GM19395 (cell line): ENCODE results near the gene SHPK.

Experiments
- ATAC-seq: cut with Tn5 transposase; IDR thresholded peaks from one replicate; pipeline ENCODE4 v1.9.1; 2021; ENCODE audit warnings: mild to moderate bottlenecking, moderate library complexity; ENCODE audit not compliant: unreplicated experiment

Gene SHPK

DNA sequence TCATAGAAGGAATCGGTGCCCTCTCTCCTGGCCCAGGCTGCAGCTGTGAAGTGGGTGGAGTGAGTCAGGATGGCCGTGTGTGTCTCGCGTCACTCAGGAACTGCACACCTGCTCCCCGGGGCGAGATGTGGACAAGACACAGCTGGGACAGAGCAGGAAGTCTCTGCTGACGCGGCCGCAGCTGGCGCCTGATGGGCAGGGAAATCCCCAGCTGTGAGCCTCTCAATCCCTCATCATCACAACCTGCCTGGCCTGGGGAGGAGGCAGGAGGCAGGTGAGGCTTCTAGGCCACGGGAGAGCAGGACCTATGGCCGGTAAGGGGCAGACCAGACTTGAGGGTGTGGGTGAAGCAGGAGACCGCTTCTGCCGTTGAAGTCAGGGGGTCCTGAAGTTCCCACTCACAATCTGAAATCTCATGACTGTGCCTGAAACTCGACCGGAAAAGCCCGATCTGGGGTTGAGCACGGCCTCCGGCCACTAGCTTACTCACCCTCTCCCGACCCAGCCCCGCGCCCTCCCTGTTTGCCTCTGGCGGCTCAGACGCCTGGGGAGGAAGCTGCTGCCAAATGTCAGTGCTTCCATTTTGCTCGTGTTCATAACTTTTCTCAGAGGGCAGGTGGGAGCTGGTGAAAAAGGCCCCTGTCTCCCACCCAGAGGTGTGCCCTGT is 77.3 kb downstream of the SHPK start:
- ATAC-seq = peak; percentile 77
